HG03060 (cell line): ENCODE data around the gene PCNX2.

Experiments used
- ATAC-seq: cut with Tn5 transposase; IDR thresholded peaks from one replicate; pipeline ENCODE4 v1.9.1; 2021; ENCODE audit warnings: low read depth, moderate number of reproducible peaks; ENCODE audit not compliant: unreplicated experiment

Gene PCNX2

DNA sequence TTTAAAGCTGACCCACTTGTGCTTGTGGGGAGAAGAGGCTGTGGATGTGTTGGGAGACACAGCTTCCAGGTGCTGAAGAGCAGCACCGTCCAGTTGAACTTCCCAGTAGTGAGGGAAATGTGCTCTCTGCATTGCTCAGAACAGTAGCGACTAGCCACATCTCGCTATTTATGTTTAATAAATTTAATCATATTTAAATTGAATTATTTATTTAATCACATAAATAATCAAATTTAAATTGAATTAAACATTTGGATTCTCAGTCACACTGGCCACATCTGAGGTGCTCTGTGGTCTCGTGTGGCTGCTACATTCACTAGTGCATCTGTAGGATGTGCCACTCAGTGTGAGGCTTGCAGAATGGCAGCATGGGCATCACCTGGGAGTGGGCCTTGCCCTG lies 325.0 kb downstream of the PCNX2 start:
- no peak for ATAC-seq

DNA sequence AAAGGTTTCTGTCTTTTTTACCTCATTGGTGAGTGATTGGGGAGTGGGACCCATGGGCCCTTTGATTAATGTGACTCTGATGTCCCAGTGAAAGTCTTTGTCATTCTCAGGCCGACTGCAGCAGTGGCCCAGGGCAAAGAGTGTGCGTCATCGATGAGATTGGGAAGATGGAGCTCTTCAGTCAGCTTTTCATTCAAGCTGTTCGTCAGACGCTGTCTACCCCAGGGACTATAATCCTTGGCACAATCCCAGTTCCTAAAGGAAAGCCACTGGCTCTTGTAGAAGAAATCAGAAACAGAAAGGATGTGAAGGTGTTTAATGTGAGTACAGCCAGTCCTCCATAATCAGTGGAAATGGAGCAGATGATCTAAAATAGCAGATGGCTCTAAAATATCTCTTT lies 325.7 kb downstream of the PCNX2 start:
- no peak for ATAC-seq

DNA sequence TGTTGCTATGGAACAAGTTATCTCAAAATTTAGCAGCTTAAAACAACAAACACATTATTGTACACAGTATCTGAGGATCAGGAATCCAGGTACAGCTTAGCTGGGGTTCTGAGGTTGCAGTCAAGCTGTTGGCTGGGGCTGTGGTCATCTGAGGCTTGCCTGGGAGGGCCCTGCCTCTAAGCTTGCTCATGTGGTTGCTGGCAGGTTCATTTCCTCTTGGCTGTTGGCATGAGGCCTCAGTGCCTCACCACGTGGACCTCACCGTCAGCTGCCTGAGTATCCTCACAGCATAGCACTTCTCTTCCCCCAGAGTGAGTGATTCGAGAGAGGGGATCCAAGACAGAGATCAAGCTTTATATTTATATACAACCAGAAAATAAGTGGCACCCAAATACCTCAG lies 326.6 kb downstream of the PCNX2 start:
- ATAC-seq = no peak

DNA sequence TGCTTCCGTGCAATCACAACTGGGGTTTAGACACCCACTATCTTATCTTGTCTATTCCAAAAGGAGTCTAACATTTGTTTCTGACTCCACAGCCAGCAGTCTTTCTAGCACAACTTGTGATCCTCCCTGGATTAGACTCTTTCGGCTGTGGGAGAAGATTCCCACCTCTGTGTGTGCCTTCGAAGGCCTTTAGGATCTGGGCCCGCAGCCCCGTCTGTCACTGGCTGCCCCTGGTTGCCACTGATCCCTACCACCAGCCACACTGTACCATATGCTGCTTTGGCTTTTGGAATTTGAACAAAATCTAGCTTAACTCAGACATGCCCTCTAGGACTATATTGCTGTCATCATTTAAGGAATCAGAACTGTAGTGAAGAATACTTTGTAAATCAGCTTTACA lies 327.1 kb downstream of the PCNX2 start:
- no peak for ATAC-seq

DNA sequence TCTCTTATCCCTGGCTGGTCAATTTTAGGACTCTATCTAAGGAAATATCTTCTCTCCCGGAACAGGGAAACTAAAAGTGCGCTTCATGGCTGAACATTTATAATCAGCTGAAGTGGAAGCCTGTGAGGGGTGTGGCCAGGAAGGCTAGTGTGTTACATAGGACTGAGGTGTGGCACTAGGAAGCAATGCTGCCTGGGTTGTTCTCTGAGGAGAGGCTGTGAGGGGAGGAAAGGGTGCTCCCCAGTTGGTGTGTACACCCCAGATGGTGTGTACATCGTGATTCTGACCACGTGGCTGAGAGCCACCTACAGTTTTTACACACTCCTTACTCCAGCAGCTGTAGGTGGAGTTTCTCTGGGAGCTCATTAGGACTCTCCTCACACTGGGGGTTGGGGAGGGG lies 328.9 kb downstream of the PCNX2 start:
- no peak for ATAC-seq

DNA sequence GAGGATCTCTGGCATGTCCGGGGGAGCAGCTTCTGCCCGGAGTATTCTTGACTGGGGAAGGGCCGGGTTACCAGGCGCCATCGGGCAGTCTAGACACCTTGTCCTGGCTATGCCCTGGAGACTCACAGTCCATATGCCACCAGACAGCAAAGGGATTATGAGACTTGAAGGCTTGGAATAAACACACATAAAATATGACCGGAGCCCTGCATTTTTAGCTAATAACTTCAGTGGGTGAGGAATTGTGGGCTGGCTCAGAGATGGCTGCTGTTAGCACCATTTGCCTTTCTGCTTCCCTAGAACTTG lies 329.7 kb downstream of the PCNX2 start:
- ATAC-seq = no peak

DNA sequence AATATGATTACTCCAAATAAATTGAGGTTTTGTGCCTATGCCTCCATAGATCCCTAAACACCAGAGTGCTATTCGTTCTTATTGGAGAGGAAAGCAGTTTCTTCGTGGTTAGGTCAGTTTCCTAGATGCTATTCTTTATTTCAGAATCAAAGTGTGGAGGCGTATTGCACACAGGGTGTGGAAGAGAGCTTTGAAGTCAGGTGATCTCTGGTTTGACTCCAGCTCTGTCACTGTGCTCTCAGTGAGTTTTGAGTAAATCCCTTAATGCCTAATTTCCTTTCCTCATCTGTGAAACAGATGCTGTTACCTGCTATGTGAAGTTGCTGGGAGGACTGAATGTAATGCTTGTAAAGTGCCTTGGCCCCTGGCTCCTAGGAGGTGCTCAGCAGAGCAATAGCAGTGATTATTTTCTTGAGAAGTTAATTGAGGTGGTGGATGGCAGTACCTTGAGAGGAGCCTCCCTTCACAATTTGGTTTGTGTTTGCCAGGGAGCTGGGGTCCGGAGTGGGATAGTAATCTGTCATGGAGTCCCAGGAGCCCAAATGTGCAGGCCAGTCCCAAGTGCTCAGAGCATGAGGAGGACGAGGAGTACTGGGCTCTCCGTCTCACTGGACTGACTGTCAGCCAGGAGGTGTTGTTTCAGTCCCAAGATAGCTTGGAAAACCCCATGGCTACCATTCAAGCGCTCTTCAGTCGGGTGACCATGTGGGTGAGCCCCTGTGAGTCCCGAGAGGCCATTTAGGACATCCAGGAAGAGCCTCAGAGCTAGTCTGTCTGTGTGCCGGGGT lies 330.2 kb downstream of the PCNX2 start:
- no peak for ATAC-seq

DNA sequence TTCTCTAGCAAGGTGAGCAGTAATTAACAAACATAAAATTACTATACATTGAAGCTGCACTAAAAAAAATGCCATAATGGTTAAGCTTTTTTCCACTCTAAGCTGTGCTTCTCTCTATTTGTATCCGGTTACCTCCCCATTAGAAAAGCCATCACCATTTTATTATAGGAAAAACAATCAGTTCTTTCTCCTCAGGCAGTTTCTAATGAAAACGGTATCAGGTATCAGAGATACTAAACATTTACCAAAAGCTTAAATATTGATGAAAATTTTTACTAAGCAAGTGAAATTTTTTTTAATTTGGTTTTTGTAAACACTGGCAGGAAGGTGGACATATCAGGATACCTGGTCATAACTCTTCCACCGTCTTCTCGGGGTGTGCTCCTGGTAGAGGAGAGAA lies 330.9 kb downstream of the PCNX2 start:
- no peak for ATAC-seq

DNA sequence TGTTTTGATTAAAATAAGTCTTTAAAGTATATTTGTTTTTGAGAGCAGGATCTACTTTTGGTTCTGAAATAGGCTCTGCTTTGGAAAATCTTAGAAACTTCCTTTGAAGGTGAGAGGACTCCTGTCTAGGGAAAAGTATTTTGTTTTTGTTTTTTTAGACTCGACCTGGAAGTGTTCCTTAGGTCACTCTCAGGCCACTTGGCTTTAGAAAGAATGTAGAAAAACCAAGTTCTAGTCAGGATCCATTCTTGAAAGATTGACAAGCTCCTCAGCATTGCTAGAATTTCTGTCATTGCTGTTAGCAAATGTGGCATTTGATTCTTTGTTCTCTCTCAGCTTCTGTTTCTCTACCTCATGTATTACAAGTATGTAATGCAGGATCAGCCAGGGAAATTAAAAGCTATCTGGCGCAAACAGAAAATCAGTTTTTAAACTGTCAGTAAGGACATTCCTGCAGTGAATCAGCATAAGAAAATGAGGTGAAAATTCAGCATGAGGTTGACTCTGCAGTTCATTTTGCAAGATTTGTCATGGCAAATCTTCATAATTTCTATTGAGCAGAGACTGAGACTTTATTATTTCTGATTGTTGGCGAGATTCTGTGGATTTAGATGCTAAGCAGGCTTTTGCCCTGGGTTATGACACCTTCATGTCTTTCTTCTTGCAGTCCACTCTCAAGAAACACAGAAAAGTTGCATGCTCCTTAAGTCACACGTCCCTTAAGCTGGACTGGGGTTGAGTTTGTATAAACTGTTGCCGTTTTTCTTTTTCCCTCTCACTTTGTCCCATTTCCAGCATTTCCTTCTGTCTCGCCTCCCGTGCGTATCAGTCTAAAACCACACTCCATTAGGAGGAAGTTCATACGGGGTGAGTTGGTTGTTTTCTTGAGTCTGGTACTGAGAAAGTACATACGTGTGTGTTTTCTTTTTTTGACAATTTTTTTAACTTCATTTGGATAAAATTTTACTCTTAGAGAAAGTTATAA lies 332.5 kb downstream of the PCNX2 start:
- no peak for ATAC-seq

DNA sequence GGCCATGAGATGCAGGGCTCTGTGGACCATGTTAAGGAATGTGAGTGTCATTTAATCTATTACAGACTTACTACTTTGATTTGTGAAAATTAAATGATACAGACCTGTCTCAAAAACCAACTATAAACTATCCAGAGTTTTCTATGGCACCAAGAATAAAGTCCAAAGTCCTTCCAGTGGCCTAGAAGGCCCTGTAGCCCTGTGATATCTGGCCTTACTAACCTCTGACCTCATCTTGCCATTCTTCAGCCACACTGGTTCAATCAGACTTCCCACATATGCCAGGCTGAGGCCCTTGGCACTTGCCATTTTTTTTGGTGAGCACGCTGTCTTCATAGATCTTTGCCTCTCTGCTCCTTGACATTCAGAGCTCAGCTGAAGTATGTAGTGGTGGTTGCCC lies 337.5 kb downstream of the PCNX2 start:
- no peak for ATAC-seq

DNA sequence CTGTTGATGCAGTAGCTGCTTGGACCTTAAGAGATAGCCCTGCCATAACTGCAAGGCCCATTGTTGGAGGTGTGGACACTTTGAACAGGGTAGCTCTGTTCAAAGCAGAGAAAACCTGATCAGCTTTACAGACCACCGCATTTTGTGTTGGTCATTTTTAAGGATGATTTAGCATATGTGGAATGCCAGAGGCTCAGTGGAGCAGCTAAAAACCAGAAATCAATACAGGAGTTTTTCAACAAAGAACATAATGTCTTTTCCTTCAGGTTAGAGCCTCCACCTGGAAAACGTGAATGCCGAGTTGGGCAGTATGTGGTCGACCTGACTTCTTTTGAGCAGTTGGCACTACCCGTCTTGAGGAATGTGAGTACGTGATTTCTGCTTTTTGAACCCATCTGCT lies 339.4 kb downstream of the PCNX2 start:
- ATAC-seq = no peak

DNA sequence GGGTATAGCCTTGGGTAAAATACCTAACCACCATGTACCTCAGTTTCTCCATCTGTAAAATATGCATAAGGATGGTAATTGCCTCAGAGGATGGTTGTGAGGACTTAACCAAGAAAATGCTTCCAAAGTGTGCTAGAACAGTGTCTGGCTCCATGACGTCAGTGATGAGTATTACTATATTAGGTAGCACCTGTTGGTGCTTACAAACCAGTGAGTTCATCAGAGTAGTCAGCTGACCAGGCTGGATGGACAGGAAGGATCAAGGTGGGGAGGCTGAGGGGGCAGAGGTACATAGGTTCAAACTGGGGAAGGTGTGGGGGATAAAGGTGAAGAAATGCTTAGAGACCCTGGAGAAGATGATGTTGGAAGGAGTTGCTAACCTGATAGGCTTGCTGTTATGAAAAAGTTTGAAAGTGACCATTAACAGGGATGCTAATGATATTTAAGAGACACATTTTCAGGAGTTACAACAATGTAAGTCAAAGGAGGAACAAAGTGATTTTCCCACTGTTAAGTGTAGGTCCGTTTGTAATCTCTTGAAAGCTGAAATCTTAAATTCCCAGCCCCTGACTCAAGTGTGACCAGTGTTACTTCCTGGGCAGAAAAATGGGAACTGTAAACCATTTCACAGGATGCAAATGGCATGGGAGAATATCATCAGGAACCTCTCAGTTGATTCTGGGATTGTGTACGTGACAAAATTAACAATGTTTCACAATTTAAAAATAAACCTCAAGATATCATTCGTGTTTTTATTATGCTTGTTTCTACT lies 340.7 kb downstream of the PCNX2 start:
- no peak for ATAC-seq

DNA sequence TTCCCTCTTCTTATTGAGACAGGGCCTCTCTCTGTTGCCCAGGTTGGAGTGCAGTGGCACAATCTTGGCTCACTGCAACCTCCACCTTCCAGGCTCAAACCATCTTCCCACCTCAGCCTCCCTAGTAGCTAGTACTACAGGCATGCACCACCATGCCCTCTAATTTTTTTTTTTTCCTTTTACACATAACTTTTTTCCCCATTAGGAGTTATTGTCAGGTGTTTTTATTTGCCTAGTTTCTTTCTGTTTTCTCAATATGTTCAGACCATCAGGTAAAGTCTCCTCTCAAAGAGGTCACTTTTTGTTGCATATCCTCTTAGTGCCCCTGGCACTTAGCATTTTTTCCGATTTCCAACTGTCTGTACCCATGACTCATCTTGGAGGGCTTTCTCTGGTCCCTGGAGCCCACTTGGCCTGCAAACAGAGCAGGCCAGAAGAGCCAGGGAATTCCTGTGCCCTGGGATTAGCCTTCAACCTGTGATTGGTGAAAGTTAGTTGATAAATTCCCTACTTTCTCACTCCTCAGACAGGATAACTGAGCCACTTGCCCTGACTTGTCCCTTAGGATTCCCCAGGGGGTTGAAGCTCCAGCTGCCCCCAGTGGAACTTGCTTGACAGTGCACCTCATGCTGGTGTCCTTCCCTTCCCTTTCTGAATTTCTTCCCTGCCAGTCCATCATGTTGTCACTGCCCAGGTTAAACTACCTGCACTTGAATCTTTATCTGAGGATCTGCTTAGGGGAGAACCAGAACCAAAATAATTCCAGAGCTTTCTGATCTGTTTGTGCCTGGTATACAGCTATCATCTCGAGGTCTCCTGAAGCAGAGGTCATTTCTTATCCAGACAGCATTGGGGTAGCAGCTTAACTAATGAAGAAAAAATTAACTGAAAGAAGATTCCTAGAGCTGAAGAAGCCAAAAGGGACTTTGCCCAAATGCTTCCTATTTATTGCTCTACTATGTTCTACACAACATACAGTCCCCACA lies 342.7 kb downstream of the PCNX2 start:
- peak; percentile 43 for ATAC-seq

DNA sequence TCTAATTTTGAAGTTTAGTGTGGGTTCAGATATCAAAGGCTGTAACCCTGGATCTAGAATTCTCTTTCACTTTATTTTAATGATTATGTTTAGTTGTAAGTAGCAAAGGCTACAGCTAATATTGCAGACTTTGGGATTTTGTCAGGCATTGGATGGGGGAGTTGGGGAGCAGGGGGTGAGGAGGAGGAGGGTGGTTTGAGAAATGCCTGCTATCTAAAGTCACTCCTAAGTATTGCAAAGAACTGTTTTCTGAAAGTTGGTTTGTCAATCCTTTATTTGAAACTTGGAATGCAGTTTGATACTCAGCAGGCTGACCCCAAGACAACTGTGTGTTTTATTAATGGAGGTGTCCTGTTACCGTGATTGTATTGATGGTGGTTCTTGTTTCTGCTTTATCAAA lies 343.9 kb downstream of the PCNX2 start:
- ATAC-seq = no peak

DNA sequence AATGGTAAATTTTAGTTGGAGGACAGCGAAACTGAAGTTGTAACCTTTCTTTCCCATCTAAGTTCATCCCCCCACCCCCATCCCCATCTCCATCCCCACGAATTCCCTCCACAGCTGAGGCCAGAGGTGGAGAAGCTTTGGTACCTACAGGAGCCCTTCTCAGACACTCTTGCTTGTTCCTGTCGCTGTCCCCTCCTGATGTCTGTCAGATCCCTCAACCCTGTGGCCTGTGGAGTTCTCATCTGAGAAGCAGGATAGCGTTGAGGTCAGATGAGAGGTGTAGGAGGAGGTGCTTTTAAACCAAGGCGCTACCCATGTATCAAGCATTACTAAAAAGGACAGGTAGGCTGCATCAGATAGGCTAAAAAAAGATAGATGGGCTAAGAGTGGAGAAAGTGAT lies 344.3 kb downstream of the PCNX2 start:
- no peak for ATAC-seq

DNA sequence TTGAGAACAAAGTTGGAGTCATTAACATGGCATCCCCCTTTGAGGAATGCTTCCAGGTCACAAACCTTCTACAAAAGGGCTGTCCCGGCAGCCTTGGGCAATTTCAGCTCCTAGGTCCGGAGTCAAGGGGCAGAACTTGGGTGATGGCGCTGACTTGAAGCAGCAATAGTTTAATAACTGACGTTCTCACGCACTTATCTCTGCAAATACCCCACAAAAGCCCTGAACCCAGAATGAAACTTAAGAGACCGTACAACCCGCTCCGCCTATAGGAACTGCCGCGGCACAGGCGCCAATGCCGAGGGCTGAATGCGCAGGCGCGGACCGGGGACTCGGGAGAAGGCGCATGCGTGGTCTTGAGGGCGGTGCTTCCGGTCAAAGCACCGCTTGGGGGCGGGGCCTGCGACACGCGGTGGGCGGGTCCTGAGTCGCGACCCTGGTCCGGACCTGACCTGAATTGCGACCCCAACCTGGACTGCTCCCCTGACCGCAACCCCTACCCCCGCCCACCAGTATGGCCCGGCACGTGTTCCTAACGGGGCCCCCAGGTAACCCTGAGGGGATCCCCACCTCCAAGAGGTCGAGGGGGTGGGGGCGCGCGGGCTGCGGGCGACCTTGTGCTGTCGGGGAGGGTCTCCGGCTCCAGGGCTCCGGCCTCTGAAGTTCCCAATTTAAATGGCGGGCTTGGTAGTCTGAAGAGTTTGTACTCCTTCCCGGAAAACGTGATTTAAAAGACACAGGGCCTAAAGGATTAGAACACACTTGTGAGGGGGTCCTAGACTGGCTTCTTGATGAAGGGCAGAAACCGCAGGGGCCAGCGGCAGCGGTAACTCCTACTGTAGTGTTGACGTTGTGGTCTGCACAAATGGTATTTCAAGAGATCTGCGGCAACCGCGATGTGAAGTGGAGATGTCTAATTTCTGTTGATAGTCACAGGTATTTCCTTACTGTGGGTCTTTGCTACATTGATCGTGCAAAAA lies 345.0 kb downstream of the PCNX2 start, which contains the start of gene NTPCR:
TSS of gene NTPCR (plus strand) at position 415 of the 980 bp plus-strand sequence. CDS start at position 515, 100 bp downstream.
- peak; percentile 83 for ATAC-seq

DNA sequence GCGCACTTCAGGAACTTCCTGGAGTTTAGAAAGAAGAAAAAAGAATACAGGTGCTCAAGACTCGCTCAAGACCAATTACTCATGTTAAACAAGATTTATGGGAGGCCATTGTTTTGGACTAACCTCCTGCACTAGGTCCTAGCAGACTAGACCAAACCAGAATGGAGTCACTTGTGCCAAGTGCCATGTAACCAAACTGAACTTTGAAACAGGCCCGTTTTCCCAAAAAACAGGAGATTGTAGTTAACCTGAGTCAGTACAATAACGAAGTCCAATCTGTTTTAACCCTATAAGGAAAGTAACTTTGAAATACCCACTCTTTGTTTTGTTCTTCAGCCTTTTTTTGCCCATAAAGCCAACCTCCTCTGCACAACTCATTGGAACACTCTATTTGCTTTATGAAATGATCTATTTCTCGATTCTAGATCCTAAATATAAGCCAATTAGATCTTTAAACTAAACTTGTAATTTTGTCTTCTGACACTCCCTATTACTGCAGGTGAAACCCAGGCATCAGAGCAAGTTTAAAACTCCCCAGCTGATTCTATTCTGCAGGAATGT lies 345.8 kb downstream of the PCNX2 start:
- ATAC-seq = no peak

DNA sequence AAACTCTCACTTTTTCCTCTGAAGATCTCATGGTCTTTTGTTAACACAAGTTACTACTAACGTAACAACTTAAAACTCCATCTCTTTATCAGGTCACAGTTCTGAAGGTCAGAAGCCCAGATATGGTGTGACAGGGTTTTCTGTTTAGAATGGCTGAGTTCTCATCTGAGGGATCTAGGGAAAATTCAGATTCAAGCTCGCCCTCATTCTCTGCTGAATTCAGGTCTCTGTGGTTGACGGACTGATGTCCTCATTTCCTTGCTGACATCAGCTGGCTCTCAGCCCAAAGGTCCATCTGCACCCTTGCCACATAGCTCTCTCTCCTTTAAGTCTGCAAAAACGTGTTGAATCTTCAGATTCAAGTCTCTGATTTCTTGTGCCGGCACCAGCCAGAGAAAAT lies 351.2 kb downstream of the PCNX2 start:
- no peak for ATAC-seq
